GM12878 (cell line): ENCODE results near the gene ZPR1. TPM values are rescaled to one million over a fixed set of nuclear protein-coding genes. Genes with fewer than 3 reads are reported as not detected.
A peak's percentile ranks its signal among the peaks of the same experiment; 100 is the strongest.

Experiments
- ATAC-seq: fragments of 200-7000 bp; cut with Tn5 transposase; 3 replicates; pipeline ENCODE4 v1.9.1; 2020; ENCODE audit warnings: mild to moderate bottlenecking, moderate library complexity
- BruUV-seq: library from RNA; stranded (reverse); fragments of 400-500 nt; replicated peaks from 2 replicates; lab custom pipeline; 2021; lab: Mats Ljungman, UMichigan
- CTCF ChIA-PET: fragments of 300-600 bp; sonication (Branson Sonifier 250); formaldehyde crosslinking; extraction: SDS; loops from one replicate; lab custom pipeline; 2021; ENCODE audit warnings: inconsistent platforms; lab: Yijun Ruan, JAX
- POLR2A ChIA-PET: fragments of 350-600 bp; formaldehyde crosslinking; extraction: SDS; loops from one replicate; lab custom pipeline; 2021; ENCODE audit warnings: inconsistent platforms; lab: Charles Lee
- RAD21 ChIA-PET: fragments of 300-600 bp; sonication (Branson Sonifier 250); formaldehyde crosslinking; loops from one replicate; lab custom pipeline; 2023; ENCODE audit warnings: antibody characterized with exemption; ENCODE audit not compliant: unreplicated experiment; lab: Charles Lee
- SMC1A ChIA-PET: fragments of 300-600 bp; sonication (Branson Sonifier 250); formaldehyde crosslinking; loops from one replicate; lab custom pipeline; 2023; ENCODE audit not compliant: unreplicated experiment, uncharacterized antibody; lab: Charles Lee
- DNase-seq: peaks from one replicate; pipeline ENCODE4 v3.0.0-alpha.2; 2011; ENCODE audit warnings: low read depth, low spot score
- FAIRE-seq: peaks from 3 replicates; lab custom pipeline; 2011; peaks lifted over from hg19 to GRCh38; lab: Jason Lieb, UNC
- H2AFZ ChIP-seq: 2 replicates; pipeline ENCODE4 v1.6.0; 2011; ENCODE audit warnings: low read depth, low read length, control low read depth; ENCODE audit not compliant: control insufficient read depth
- H3K27ac ChIP-seq: 2 replicates; pipeline ENCODE4 v1.5.1; 2011; ENCODE audit warnings: control low read depth; ENCODE audit not compliant: control insufficient read depth, insufficient read depth
- H3K27me3 ChIP-seq, 2 experiments: replicated peaks in 1 of 2; 2 replicates each; pipeline versions ENCODE4 v1.6.0 to v1.6.1; 2011; ENCODE audit warnings: low read length in 1 of 2; ENCODE audit not compliant: control insufficient read depth in 2 of 2, insufficient read depth in 2 of 2
- H3K36me3 ChIP-seq, 2 experiments: 2 replicates each; pipeline ENCODE4 v1.5.1; 2011; ENCODE audit warnings: low read length in 1 of 2; ENCODE audit not compliant: control insufficient read depth in 2 of 2, insufficient read depth in 2 of 2
- H3K4me1 ChIP-seq: 2 replicates; pipeline ENCODE4 v1.6.1; 2011; ENCODE audit warnings: mild to moderate bottlenecking, low read length, moderate library complexity, mixed read lengths; ENCODE audit not compliant: control insufficient read depth, insufficient read depth
- H3K4me2 ChIP-seq: 2 replicates; pipeline ENCODE4 v1.6.0; 2011; ENCODE audit warnings: control low read depth; ENCODE audit not compliant: control insufficient read depth, insufficient read depth
- H3K4me3 ChIP-seq: fragments of 200-600 bp; sonication (generic); 2 replicates; pipeline ENCODE4 v1.5.1; 2016
- H3K79me2 ChIP-seq: 2 replicates; pipeline ENCODE4 v1.6.0; 2011; ENCODE audit warnings: low read length; ENCODE audit not compliant: control insufficient read depth, insufficient read depth
- H3K9ac ChIP-seq: 2 replicates; pipeline ENCODE4 v1.8.0; 2011; ENCODE audit warnings: low read length, control low read depth, mixed read lengths; ENCODE audit not compliant: control insufficient read depth, insufficient read depth
- H3K9me3 ChIP-seq: replicated peaks from 3 replicates; pipeline ENCODE4 v1.5.1; 2011; ENCODE audit warnings: mild to moderate bottlenecking, low read length; ENCODE audit not compliant: control insufficient read depth, insufficient read depth
- H4K20me1 ChIP-seq: 2 replicates; pipeline ENCODE4 v1.6.0; 2011; ENCODE audit not compliant: control insufficient read depth, insufficient read depth
- CTCF ChIP-seq, 3 experiments: IDR thresholded peaks in 2 of 3; conservative IDR thresholded peaks in 1 of 3; 2 replicates each; pipeline ENCODE4 v1.5.1; 2011; ENCODE audit warnings: low read depth in 3 of 3, low read length in 3 of 3, mild to moderate bottlenecking in 3 of 3, control low read depth in 2 of 3, moderate library complexity in 2 of 3, inconsistent platforms in 1 of 3, mixed read lengths in 1 of 3; ENCODE audit not compliant: control insufficient read depth in 2 of 3, insufficient read depth in 1 of 3; ENCODE audit errors: extremely low read depth in 1 of 3
- NR2C1 ChIP-seq: fragments of 450-650 bp; IDR thresholded peaks from 2 replicates; pipeline ENCODE4 v1.6.1; 2017; ENCODE audit warnings: antibody characterized with exemption, mild to moderate bottlenecking, moderate library complexity
- RAD21 ChIP-seq: IDR thresholded peaks from 2 replicates; pipeline ENCODE4 v1.6.1; 2011; ENCODE audit warnings: mild to moderate bottlenecking, low read depth, low read length, moderate library complexity; ENCODE audit not compliant: insufficient read depth
- SMC3 ChIP-seq: IDR thresholded peaks from 2 replicates; pipeline ENCODE4 v1.6.1; 2011; ENCODE audit warnings: low read length, improper control_type of control experiment, borderline replicate concordance
- SP1 ChIP-seq: IDR thresholded peaks from one replicate; pipeline ENCODE4 v1.6.1; 2011; ENCODE audit warnings: low read depth, low read length
- YY1 ChIP-seq: IDR thresholded peaks from 2 replicates; pipeline ENCODE4 v1.6.1; 2011; ENCODE audit warnings: low read depth, mild to moderate bottlenecking, low read length
- ZNF24 ChIP-seq: fragments of 450-650 bp; IDR thresholded peaks from 2 replicates; pipeline ENCODE4 v1.6.1; 2017; ENCODE audit warnings: antibody characterized with exemption, mild to moderate bottlenecking
- WGBS: methylation state at CpG from one replicate; pipeline ENCODE4 v1.1.6; 2016; ENCODE audit warnings: low lambda C conversion rate; ENCODE audit not compliant: insufficient replicate concordance, insufficient coverage; ENCODE audit errors: missing lambda C conversion rate; 5-methylcytosine and 5-hydroxymethylcytosine counted together
- in situ Hi-C: fragments of 300-500 bp; cut with MboI; formaldehyde crosslinking; loops from 9 replicates; pipeline ENCODE4 v1.14.3; 2018; ENCODE audit warnings: mixed read lengths
- intact Hi-C: fragments of 100-400 bp; cut with micrococcal nuclease; formaldehyde crosslinking; loops from one replicate; pipeline ENCODE4 v1.14.2; 2022; ENCODE audit not compliant: unreplicated experiment
- polyA plus RNA-seq, 11 experiments: library from polyadenylated mRNA; depleted of rRNA in 4 of 11; unstranded in 6 of 11; stranded (reverse) in 5 of 11; fragments of >200 nt; fragmentation: Nextera tagmentation in 4 of 11; fragmentation: Illumina TruSeq in 1 of 11; extraction: Ambion mirVana in 4 of 11; extraction: Trizol in 1 of 11; gene quantifications; 1 replicate in 1 of 11; 2 replicates in 10 of 11; pipeline versions ENCODE4 v1.2.1 to v1.2.3, GENCODE V29; 2011 to 2016; ENCODE audit warnings: inconsistent platforms in 2 of 11, missing spikeins in 2 of 11, low read depth in 1 of 11
- total RNA-seq, 4 experiments: library from RNA; depleted of rRNA in 3 of 4; stranded (reverse); fragments of >200 nt in 3 of 4; fragmentation: Illumina TruSeq in 1 of 4; extraction: Trizol in 1 of 4; gene quantifications; 2 replicates each; pipeline versions ENCODE4 v1.2.1 to v1.2.3, GENCODE V29; 2013 to 2021

Gene ZPR1
- total and polyA plus RNA-seq, 10 of the 15 experiments (the other 5 are each of a cell fraction or from before 2014, with no cell fraction given), result 9.3 to 89.7 (median 54.7) TPM

- H3K4me1 ChIP-seq, result peaks cover 14% of the 10 kb centered on the region
- no peak overlapping the region for H3K4me3 ChIP-seq
- ChIA-PET RAD21 (interaction anchor here (0.6 to 3.5 kb wide), 19 partner anchors 9 to 439 kb away, joined by 3 to 56 read pairs (median 4); partner anchors contain the start of gene APOA1), CTCF (interaction anchor here (0.6 to 10.9 kb wide), 38 partner anchors 8 to 438 kb away, joined by 3 to 183 read pairs (median 5); partner anchors contain the start of genes APOA1, APOA4, BUD13 and SIDT2)
- DNase-seq, result no peak
- intact Hi-C loops, result loop anchor here (1.0 to 5.0 kb wide), 3 partner anchors 45 to 436 kb away; no protein-coding TSS in a partner anchor
- no peak overlapping the region for H3K9ac ChIP-seq
- H2AFZ ChIP-seq, result peak overlapping the region; percentile 63
- no peak overlapping the region; the same call in 1 of the 2 replicates for H3K4me2 ChIP-seq
- H3K9me3 ChIP-seq, result no peaks in the 10 kb centered on the region
- peaks cover 19% of the 10 kb centered on the region for H3K79me2 ChIP-seq
- H3K36me3 ChIP-seq, result no peaks in the 10 kb centered on the region; a peak in 1 of 4 replicates
- 28% methylated on average over 31 of the region's 31 CpGs for WGBS
- in situ Hi-C loops, result no loop called here
- TF ChIP-seq NR2C1 (no peak), SMC3 (peak; percentile 82), CTCF (IDR thresholded peaks at IDR 0.05 in 2 of 3, conservative IDR thresholded peaks at IDR 0.05 in 1 of 3; ENCODE audit: control insufficient read depth in 2 of 3, extremely low read depth in 1 of 3, insufficient read depth in 1 of 3, low read depth in 3 of 3, low read length in 3 of 3) (peak; percentile 76 to 92 (median 81)), SP1 (no peak), RAD21 (peak; percentile 71), YY1 (peak; percentile 79), ZNF24 (no peak)
- TF ChIP-seq, all 136 proteins: peak for 4
- Histone ChIP-seq H3K27ac (no peak overlapping the region), H3K27me3 (no peaks in the 10 kb centered on the region), H4K20me1 (no peaks in the 10 kb centered on the region)
- FAIRE-seq (no peak), ATAC-seq (peak; percentile 73)
- no TSS peak for BruUV-seq
- ChIA-PET POLR2A (interaction anchor here (1.7 kb wide), 1 partner anchor 44 kb away, joined by 9 read pairs; no protein-coding TSS in a partner anchor), SMC1A (interaction anchor here (0.8 to 7.5 kb wide), 11 partner anchors 22 to 436 kb away, joined by 3 to 46 read pairs (median 3); no protein-coding TSS in a partner anchor)
Measured at GRCh38 chr11:116791002-116791812, 3.4 kb upstream of the ZPR1 start.
